Gastrocnemius medialis (tissue), 4 donors: Measurements from ENCODE around the gene ZNF791.

Source experiments
- CTCF ChIP-seq, 5 experiments: fragments of 450-650 bp in 3 of 5; fragments of 200-600 bp in 2 of 5; sonication (generic) in 2 of 5; IDR thresholded peaks in 4 of 5; conservative IDR thresholded peaks in 1 of 5; 1 replicate in 4 of 5; 2 replicates in 1 of 5; pipeline ENCODE4 v1.5.1; 2016 to 2019; ENCODE audit warnings: antibody characterized with exemption in 5 of 5, mild to moderate bottlenecking in 3 of 5, moderate library complexity in 3 of 5
- POLR2A ChIP-seq, 2 donors: fragments of 450-650 bp; IDR thresholded peaks; one replicate each; pipeline ENCODE4 v1.6.1; 2017; ENCODE audit warnings: antibody characterized with exemption in 2 of 2, mild to moderate bottlenecking in 2 of 2, moderate library complexity in 2 of 2

- TF ChIP-seq CTCF (IDR thresholded peaks at IDR 0.05 in 4 of 5, conservative IDR thresholded peaks at IDR 0.05 in 1 of 5) (no peak), POLR2A (IDR thresholded peaks at IDR 0.05) (no peak)
Measured at GRCh38 chr19:12606796-12607195, 3.9 kb upstream of the ZNF791 start.
